ENCODE results near the gene ATPAF2.

ATPAF2 gene

GRCh38 chr17:18039535-18040260 is 730 bp upstream of the ATPAF2 start:
- no peak for DNase-seq (ENCODE audit: low read depth in 2 of 2)

GRCh38 chr17:18038149-18038850 is 668 bp downstream of the ATPAF2 start:
- DNase-seq (ENCODE audit: low read depth in 2 of 2): peak in 1 of 2 donors; percentile 6

DNA sequence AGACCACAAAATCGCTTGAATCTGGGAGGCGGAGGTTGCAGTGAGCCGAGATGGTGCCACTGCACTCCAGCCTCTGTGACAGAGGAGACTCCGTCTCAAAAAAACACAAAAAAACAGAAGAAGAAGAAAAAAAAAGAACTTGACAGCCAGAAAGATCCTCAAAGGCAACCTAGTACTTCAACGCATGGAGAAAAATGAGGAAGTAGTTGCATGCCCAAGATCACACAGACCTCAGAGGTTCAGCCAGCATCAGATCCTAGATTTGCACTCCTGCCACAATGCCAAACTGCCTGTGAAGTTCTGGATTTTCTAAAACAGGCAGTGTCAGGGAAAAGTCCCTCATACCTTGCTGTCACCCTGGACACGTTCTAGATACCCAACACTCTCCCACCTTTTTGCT is 1.5 kb downstream of the ATPAF2 start:
- no peak for DNase-seq (ENCODE audit: low read depth in 2 of 2)

- DNase-seq (ENCODE audit: low read depth in 2 of 2): no peak
Observed at GRCh38 chr17:18035704-18036103, 3.3 kb downstream of the ATPAF2 start.

GRCh38 chr17:18033442-18034099 is 5.4 kb downstream of the ATPAF2 start:
- peak in 1 of 2 donors; percentile 39 for DNase-seq (ENCODE audit: low read depth in 2 of 2)

DNA sequence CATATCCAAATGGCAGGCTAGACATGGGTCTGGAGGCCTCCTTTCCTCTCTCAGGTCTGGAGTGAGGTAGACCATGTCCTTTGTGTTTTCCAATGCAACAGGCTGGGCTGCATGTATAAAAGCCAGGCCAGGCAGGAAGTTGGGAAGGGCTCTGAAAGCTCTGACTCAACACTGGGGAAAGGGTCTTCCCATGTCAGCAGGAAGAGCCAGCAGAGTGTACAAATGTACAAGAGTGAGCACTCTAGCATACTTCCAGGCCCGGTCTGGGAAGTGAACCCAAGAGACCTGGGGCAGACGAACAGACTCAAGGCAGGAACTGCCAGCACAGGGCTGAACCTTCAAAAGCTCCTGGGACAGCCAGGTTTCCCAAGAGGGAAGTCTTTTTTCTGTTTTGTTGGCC is 7.0 kb downstream of the ATPAF2 start:
- DNase-seq (ENCODE audit: low read depth in 2 of 2): no peak

GRCh38 chr17:18028952-18029540 is 9.9 kb downstream of the ATPAF2 start:
- no peak for DNase-seq (ENCODE audit: low read depth in 2 of 2)

GRCh38 chr17:18028114-18028951 is 10.6 kb downstream of the ATPAF2 start:
- DNase-seq (ENCODE audit: low read depth in 2 of 2): no peak

- DNase-seq (ENCODE audit: low read depth in 2 of 2): no peak
Observed at GRCh38 chr17:18027280-18027679, 11.7 kb downstream of the ATPAF2 start.

GRCh38 chr17:18025945-18026776 is 12.8 kb downstream of the ATPAF2 start:
- no peak for DNase-seq (ENCODE audit: low read depth in 2 of 2)

DNA sequence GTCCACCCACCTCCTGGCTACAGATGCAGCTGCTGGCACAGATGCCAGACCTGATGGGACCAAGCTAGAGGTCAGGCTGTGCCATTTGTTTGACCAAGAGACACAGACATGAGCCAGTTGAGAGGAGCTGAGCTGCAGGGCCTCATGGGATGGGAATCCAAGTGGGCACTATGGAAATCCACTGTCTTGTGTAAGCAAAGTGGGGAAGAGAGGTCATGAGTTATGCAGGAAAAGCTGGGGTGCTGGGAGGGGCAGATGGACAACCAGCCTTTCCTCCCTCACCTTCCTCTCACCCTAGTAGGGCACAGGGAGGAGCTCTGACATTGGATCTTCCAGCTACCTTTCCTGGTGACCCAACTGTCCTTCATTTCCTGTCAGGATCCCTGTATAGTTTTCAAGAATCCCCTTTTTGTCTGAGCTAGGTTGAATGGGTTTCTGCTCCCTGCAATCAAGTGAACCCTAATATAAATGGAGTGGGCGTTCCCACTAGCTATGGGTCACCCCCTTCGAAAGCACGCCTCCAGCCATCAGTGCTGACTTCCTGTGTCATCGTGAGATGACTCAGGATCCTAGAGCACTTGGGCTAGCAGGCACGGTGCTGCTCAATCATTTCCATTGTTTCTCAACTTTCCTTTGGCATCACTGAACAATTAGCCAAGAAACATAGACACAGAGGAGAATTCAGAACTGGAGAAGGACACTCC is 13.6 kb downstream of the ATPAF2 start:
- no peak for DNase-seq (ENCODE audit: low read depth in 2 of 2)

DNA sequence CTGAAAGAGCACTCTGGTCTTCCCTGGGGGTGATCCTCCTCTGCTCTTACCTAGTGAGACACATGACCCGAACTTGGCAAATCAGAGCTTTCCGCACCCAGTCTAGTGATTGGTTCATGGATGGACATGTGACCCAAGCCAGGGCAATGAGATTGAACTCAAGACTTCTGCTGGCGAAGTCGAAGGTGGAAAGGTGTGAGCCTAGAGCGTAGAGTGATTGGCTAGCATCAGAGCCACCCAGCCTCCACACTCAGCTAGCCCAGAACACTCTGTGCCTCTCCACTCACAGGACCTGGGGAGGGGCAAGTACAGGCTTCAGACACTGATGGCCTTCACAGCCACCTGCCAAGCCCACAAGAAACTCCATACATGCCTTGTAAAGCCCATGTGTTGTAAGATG is 17.6 kb downstream of the ATPAF2 start:
- no peak for DNase-seq (ENCODE audit: low read depth in 2 of 2)

DNA sequence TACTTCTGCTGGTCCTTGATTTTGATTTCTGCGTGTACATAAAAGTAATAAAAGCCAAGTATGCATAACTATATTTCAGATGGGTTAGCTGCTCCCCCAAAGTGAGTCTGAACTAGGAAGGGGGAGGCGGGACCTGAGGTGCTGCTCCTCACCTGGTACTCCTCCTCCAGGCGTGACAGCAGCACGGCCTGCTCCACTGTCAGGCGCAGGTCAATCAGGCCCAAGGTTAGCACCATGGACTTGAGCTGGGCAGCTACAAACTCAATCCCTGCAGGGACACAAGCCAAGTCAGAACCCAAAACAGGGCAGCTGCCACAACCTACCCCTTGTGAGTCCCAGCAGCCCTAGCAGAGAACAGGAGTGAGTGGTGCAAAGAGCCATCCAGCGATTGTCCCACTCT is 18.0 kb downstream of the ATPAF2 start:
- DNase-seq (ENCODE audit: low read depth in 2 of 2): no peak

GRCh38 chr17:18019838-18020154 is 19.2 kb downstream of the ATPAF2 start:
- no peak for DNase-seq (ENCODE audit: low read depth in 2 of 2)

- no peak for DNase-seq (ENCODE audit: low read depth in 2 of 2)
Observed at GRCh38 chr17:18018411-18018921, 20.5 kb downstream of the ATPAF2 start.

GRCh38 chr17:18017958-18018357 is 21.0 kb downstream of the ATPAF2 start:
- DNase-seq (ENCODE audit: low read depth in 2 of 2): no peak

DNA sequence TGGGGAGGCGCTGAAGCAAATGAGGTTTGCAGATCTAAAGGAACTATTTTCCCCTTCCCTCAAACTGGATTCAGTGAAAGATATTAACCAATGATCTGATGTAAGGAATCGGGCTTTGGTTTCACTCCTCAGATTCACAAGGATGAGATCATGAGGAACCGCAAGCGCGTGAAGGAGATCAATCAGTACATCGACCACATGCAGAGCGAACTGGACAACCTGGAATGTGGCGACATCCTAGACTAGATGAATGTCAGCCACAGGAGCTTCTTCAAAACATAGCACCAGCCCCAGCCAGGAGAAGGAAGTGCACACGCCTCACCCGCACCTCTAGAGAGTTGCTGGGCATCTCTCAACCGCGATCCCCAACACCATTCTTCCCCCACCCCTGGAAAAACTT is 22.5 kb downstream of the ATPAF2 start:
- DNase-seq (ENCODE audit: low read depth in 2 of 2): no peak

GRCh38 chr17:18015593-18015992 is 23.4 kb downstream of the ATPAF2 start:
- no peak for DNase-seq (ENCODE audit: low read depth in 2 of 2)

DNA sequence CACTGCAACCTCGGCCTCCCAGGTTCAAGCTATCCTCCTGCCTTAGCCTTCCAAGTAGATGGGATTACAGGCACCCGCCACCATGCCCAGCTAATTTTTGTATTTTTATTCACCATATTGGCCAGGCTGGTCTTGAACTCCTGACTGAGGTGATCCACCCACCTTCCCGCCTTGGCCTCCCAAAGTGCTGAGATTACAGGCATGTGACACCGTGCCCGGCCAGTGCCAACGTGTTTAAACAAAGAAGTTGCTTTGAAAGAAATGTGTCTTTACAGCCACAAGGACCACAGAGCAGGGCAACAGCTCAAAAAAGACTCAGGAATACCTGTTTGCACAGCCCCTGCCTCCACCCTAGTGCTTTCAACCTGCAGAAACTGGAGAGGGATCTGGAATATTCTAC is 25.0 kb downstream of the ATPAF2 start:
- no peak for DNase-seq (ENCODE audit: low read depth in 2 of 2)

- DNase-seq (ENCODE audit: low read depth in 2 of 2): no peak
Observed at GRCh38 chr17:18011286-18011685, 27.7 kb downstream of the ATPAF2 start.

Data from activated CD4-positive, alpha-beta T cell treated with anti-CD3 and anti-CD28 coated beads for 24 hours (primary cell).